Colonic mucosa (tissue), 4 donors: Measurements from ENCODE around the gene VMP1. TPM values are rescaled to one million over a fixed set of nuclear protein-coding genes. Genes with fewer than 3 reads are reported as not detected.

Experiments
- DNase-seq: peaks from one replicate; pipeline ENCODE4 v3.0.0-alpha.2; 2020
- H3K27ac ChIP-seq: fragments of 200-600 bp; one replicate; pipeline ENCODE4 v1.8.0; 2021
- H3K27me3 ChIP-seq: fragments of 200-600 bp; one replicate; pipeline ENCODE4 v1.8.0; 2021
- H3K36me3 ChIP-seq: fragments of 200-600 bp; one replicate; pipeline ENCODE4 v1.8.0; 2021
- H3K4me1 ChIP-seq: fragments of 200-600 bp; one replicate; pipeline ENCODE4 v1.8.0; 2021; ENCODE audit warnings: mild to moderate bottlenecking
- H3K4me3 ChIP-seq: fragments of 200-600 bp; one replicate; pipeline ENCODE4 v1.8.0; 2021
- H3K9ac ChIP-seq, 2 donors: one replicate each; pipeline ENCODE4 v1.7.0; 2013; ENCODE audit warnings: control low read depth in 2 of 2, low read depth in 2 of 2, low read length in 2 of 2
- H3K9me3 ChIP-seq: fragments of 200-600 bp; one replicate; pipeline ENCODE4 v1.8.0; 2021
- CTCF ChIP-seq: fragments of 200-600 bp; IDR thresholded peaks from one replicate; pipeline ENCODE4 v1.8.0; 2022; ENCODE audit warnings: antibody characterized with exemption, mild to moderate bottlenecking
- intact Hi-C: fragments of 100-400 bp; cut with DNase I; formaldehyde crosslinking; loops from one replicate; pipeline ENCODE4 v1.14.1; 2022
- total RNA-seq, 2 donors: library from RNA; stranded (reverse); fragmentation: NEBNext Ultra II Directional in 1 of 2; extraction: Animal tissue kit (Norgen Biotek cat#: 25700) in 1 of 2; gene quantifications; one replicate each; pipeline ENCODE4 v1.2.1, GENCODE V29; 2021
- donor health status: healthy.
- donor health status: DM: no; HTN: no; CAD: no.
- donor health status: DM: no; HTN: no; CAD: no.

VMP1 gene
- total RNA-seq, 2 donors from 2014 or later = 186 to 291 TPM

- Histone ChIP-seq H3K9ac (no peak overlapping the region), H3K4me1 (no peaks in the 10 kb centered on the region), H3K27ac (no peak overlapping the region), H3K4me3 (no peak overlapping the region), H3K9me3 (no peaks in the 10 kb centered on the region), H3K27me3 (no peaks in the 10 kb centered on the region), H3K36me3 (no peaks in the 10 kb centered on the region)
- no peak for TF ChIP-seq CTCF
- DNase-seq = no peak
- intact Hi-C loops = no loop called here
Observed at GRCh38 chr17:59743842-59744241, 36.4 kb downstream of the VMP1 start.

- H3K9ac ChIP-seq = no peak overlapping the region
- H3K9me3 ChIP-seq = no peaks in the 10 kb centered on the region
- H3K27me3 ChIP-seq = no peaks in the 10 kb centered on the region
- DNase-seq = no peak
- no peaks in the 10 kb centered on the region for H3K36me3 ChIP-seq
- H3K4me1 ChIP-seq = no peaks in the 10 kb centered on the region
- H3K27ac ChIP-seq = no peak overlapping the region
- intact Hi-C loops = no loop called here
- TF ChIP-seq CTCF = no peak
- H3K4me3 ChIP-seq = no peak overlapping the region
Observed at GRCh38 chr17:59745040-59745439, 37.6 kb downstream of the VMP1 start.

- DNase-seq = no peak
Observed at GRCh38 chr17:59746849-59747445, 39.5 kb downstream of the VMP1 start.

GRCh38 chr17:59748591-59748990 lies 41.1 kb downstream of the VMP1 start:
- H3K4me1 ChIP-seq = no peaks in the 10 kb centered on the region
- H3K27me3 ChIP-seq = no peaks in the 10 kb centered on the region
- intact Hi-C loops = no loop called here
- no peaks in the 10 kb centered on the region for H3K9me3 ChIP-seq
- H3K4me3 ChIP-seq = no peak overlapping the region
- no peak for TF ChIP-seq CTCF
- no peak for DNase-seq
- H3K27ac ChIP-seq = no peak overlapping the region
- H3K9ac ChIP-seq = no peak overlapping the region
- H3K36me3 ChIP-seq = no peaks in the 10 kb centered on the region

More at GRCh38 chr17:59746849-59747445, 39.5 kb downstream of the VMP1 start:
- Histone ChIP-seq H3K4me3 (no peak overlapping the region), H3K9ac (no peak overlapping the region), H3K27ac (no peak overlapping the region), H3K36me3 (no peaks in the 10 kb centered on the region), H3K9me3 (no peaks in the 10 kb centered on the region), H3K4me1 (no peaks in the 10 kb centered on the region), H3K27me3 (no peaks in the 10 kb centered on the region)
- intact Hi-C loops = no loop called here
- peak; percentile 56 for TF ChIP-seq CTCF

GRCh38 chr17:59751955-59752413 lies 44.5 kb downstream of the VMP1 start:
- no peak overlapping the region for H3K27ac ChIP-seq

More at GRCh38 chr17:59751955-59752413, 44.5 kb downstream of the VMP1 start:
- H3K36me3 ChIP-seq = no peaks in the 10 kb centered on the region
- no peaks in the 10 kb centered on the region for H3K4me1 ChIP-seq
- H3K9ac ChIP-seq = no peak overlapping the region
- H3K9me3 ChIP-seq = no peaks in the 10 kb centered on the region
- H3K4me3 ChIP-seq = no peak overlapping the region
- intact Hi-C loops = no loop called here
- TF ChIP-seq CTCF = no peak
- no peak for DNase-seq
- no peaks in the 10 kb centered on the region for H3K27me3 ChIP-seq
